ENCODE results near the gene DUSP2. TPM values are rescaled to one million over a fixed set of nuclear protein-coding genes. Genes with fewer than 3 reads are reported as not detected.
A peak's percentile ranks its signal among the peaks of the same experiment; 100 is the strongest.

Gene DUSP2
- total and polyA plus RNA-seq, 11 donors = 0.56 to 23.1 (median 2.7) TPM

DNA sequence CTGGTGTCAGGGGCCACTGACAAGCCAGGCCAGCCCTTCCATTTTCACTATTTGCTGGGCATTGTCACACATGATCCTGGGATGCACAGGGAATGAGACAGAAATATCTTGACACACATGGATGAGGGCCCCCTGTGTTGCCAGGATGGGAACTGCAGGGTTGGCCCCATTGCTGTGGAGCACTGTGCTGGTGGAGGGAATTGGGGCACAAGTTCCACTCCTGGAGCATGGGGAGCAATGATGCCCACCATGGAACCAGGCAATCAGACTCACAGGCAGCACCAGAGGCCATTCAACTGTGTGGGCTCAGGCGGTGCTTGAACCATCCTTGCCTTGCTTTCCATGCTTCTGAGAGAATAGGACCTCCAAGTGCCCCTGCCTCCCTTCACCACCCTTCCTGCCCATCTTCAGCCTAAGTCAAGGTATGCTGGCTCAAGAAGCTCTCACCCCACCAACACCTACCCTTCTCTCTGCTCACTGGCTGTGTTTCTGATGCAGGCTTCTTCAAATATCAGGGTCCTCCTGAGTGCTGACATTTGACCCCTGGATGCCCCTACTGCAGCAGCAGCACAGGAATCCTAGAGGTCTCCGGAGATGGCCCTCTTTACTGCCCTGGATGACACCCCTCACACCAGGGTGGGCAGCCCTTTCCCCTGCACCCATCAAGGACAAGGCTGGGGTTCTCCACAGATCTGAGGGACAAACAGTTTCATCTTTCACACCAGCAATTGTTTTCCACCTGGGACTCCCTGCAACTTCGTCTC, 39.9 kb downstream of the DUSP2 start:
- peak in 2 of 5 donors; percentile 9 to 12 for DNase-seq
- peak overlapping the region in 1 of 12 donors; percentile 77 for H3K27ac ChIP-seq
- no peak overlapping the region for H3K4me3 ChIP-seq
- no peaks in the 10 kb centered on the region for H3K36me3 ChIP-seq
- no peak for ATAC-seq
- 94 to 97% (median 96%) methylated on average over 3 of the region's 3 CpGs for WGBS, 4 donors
- no peaks in the 10 kb centered on the region for H3K27me3 ChIP-seq
- TF ChIP-seq POLR2A (IDR thresholded peaks at IDR 0.05) = no peak
- TF ChIP-seq, protein P1, sequence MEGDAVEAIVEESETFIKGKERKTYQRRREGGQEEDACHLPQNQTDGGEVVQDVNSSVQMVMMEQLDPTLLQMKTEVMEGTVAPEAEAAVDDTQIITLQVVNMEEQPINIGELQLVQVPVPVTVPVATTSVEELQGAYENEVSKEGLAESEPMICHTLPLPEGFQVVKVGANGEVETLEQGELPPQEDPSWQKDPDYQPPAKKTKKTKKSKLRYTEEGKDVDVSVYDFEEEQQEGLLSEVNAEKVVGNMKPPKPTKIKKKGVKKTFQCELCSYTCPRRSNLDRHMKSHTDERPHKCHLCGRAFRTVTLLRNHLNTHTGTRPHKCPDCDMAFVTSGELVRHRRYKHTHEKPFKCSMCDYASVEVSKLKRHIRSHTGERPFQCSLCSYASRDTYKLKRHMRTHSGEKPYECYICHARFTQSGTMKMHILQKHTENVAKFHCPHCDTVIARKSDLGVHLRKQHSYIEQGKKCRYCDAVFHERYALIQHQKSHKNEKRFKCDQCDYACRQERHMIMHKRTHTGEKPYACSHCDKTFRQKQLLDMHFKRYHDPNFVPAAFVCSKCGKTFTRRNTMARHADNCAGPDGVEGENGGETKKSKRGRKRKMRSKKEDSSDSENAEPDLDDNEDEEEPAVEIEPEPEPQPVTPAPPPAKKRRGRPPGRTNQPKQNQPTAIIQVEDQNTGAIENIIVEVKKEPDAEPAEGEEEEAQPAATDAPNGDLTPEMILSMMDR (IDR thresholded peaks at IDR 0.05) = no peak
- H3K4me1 ChIP-seq = peaks cover 7 to 57% (median 33%) of the 10 kb centered on the region in 12 donors
- H3K9me3 ChIP-seq = peaks cover 0 to 16% (median 10%) of the 10 kb centered on the region in 12 donors
- intact Hi-C loops (cut with DNase I) = no loop called here

DNA sequence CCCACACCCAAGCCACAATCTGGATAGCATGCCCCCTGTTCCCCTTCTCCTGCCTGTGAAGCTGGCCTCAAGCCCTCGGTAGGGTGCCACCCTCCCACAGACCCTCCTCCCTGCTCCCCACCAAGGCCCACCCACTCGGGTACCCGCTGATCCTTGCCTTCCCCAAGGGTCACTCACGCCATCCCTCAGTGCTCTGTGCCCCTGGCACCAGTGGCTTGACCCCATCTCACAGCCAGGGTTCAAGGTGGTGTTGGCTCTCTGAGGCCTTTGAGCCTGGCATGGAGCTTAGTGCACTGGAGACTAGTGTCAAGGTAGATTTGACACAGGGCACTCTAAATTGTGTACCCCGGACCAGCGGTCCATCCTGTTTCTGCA, 40.8 kb downstream of the DUSP2 start:
- peak overlapping the region in 9 of 12 donors; percentile 40 to 77 (median 70) for H3K27ac ChIP-seq
- peaks cover 7 to 55% (median 34%) of the 10 kb centered on the region in 12 donors for H3K4me1 ChIP-seq
- no peak for TF ChIP-seq POLR2A (IDR thresholded peaks at IDR 0.05)
- TF ChIP-seq, protein P1 (IDR thresholded peaks at IDR 0.05) = no peak
- ATAC-seq (no peak), DNase-seq (peak in 2 of 5 donors; percentile 14 to 17)
- intact Hi-C loops (cut with DNase I) = no loop called here
- peaks cover 0 to 16% (median 10%) of the 10 kb centered on the region in 12 donors for H3K9me3 ChIP-seq
- H3K27me3 ChIP-seq = no peaks in the 10 kb centered on the region
- no peak overlapping the region for H3K4me3 ChIP-seq
- H3K36me3 ChIP-seq = no peaks in the 10 kb centered on the region
- 87 to 93% (median 89%) methylated on average over 3 to 6 of the region's 6 CpGs for WGBS, 4 donors

DNA sequence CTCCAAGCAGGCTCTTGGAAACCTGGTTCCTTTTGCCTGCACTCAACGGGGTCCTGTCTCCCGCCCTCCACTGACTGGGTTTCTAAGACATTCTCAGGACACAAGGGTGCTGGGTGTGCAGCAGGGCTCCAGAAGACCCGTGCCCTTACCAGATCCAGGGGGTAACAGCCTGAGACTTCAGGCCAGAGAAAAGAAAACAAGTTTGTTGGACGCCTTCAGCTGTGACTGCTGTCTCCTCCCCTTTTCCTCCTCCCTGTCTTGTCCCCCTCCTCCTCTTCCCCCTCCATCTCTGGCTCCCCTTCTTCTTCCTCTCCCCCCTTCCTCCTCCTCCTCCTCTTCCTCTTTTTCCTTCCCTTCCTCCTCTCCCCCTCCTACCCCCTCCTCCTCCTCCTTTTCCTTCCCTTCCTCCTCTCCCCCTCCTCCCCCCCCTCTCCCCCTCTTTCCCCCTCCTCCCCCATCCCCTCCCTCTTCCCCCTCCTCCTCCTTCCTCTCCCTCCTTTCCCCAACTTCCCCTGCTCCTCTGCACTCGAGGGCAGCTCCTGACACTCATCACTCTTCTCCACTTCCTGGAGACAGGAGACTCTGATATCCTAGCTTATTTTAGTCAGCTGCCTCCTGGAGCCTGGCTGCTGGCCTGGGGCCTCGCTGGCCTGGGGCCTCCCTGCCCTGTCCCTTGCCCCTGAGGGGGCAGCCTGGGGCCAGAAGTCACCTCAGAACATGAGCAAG, 41.3 kb downstream of the DUSP2 start:
- TF ChIP-seq, protein P1 (IDR thresholded peaks at IDR 0.05) = no peak
- TF ChIP-seq POLR2A (IDR thresholded peaks at IDR 0.05) = no peak
- Histone ChIP-seq H3K4me1 (peaks cover 10 to 55% (median 34%) of the 10 kb centered on the region in 12 donors), H3K27ac (peak overlapping the region in 9 of 12 donors; percentile 40 to 77 (median 70)), H3K4me3 (no peak overlapping the region), H3K27me3 (no peaks in the 10 kb centered on the region), H3K36me3 (no peaks in the 10 kb centered on the region), H3K9me3 (peaks cover 0 to 16% (median 10%) of the 10 kb centered on the region in 12 donors)
- WGBS, 4 donors = 26 to 30% (median 30%) methylated on average over 6 of the region's 6 CpGs
- intact Hi-C loops (cut with DNase I) = no loop called here
- peak; percentile 32 to 70 (median 54) for DNase-seq
- ATAC-seq = peak; percentile 48 to 60 (median 58)

DNA sequence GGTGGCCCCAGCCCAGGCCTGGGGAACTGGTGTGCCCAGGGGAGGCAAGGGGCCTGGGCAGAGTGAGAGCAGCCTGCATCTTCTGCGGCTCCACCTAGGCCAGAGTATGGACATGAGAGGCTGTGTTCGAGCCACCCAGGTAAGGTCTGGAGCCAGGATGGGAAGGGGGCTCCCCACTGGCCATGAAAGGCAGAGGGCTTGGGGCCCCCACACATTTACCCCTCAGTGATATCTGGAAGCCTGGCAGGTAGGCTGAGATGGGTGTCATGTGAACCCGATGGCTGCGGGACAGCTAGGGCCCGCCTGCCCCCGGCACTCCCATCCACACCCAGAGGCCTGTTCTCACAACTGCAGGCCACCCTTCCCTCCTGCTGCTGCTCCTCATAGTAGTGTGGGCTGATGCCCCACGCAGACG, 42.0 kb downstream of the DUSP2 start:
- 79 to 84% (median 82%) methylated on average over 4 to 8 of the region's 8 CpGs for WGBS, 4 donors
- Histone ChIP-seq H3K27ac (peak overlapping the region in 8 of 12 donors; percentile 27 to 68 (median 40)), H3K27me3 (no peaks in the 10 kb centered on the region), H3K9me3 (peaks cover 0 to 16% (median 10%) of the 10 kb centered on the region in 12 donors), H3K4me3 (no peak overlapping the region), H3K36me3 (no peaks in the 10 kb centered on the region), H3K4me1 (peaks cover 18 to 55% (median 34%) of the 10 kb centered on the region in 12 donors)
- intact Hi-C loops (cut with DNase I) = no loop called here
- no peak for TF ChIP-seq POLR2A (IDR thresholded peaks at IDR 0.05)
- DNase-seq (peak in 3 of 5 donors; percentile 3 to 17 (median 15)), ATAC-seq (no peak)

Measured in heart left ventricle (tissue), 16 donors.